HG02798 (cell line): ENCODE data around the gene SPSB3.
"Not testable (repeated sequence)": the region's sequence is repeated elsewhere in the genome, so short reads cannot be mapped to it uniquely, and the experiment has no call there.

ENCODE experiments used
- ATAC-seq: cut with Tn5 transposase; IDR thresholded peaks from one replicate; pipeline ENCODE4 v1.9.1; 2021; ENCODE audit warnings: mild to moderate bottlenecking; ENCODE audit not compliant: unreplicated experiment, poor library complexity

SPSB3 gene

GRCh38 chr16:1817276-1817589 is 34.9 kb upstream of the SPSB3 start:
- no peak for ATAC-seq

GRCh38 chr16:1816396-1817275 is 34.3 kb upstream of the SPSB3 start:
- ATAC-seq: no peak

- no peak for ATAC-seq
Measured at GRCh38 chr16:1815461-1815860, 33.1 kb upstream of the SPSB3 start.

GRCh38 chr16:1812732-1813163 is 30.4 kb upstream of the SPSB3 start:
- no peak for ATAC-seq

GRCh38 chr16:1810536-1810935 is 28.2 kb upstream of the SPSB3 start:
- ATAC-seq: no peak

GRCh38 chr16:1810106-1810505 is 27.7 kb upstream of the SPSB3 start:
- no peak for ATAC-seq

GRCh38 chr16:1809281-1809801 is 27.0 kb upstream of the SPSB3 start:
- ATAC-seq: no peak

GRCh38 chr16:1808691-1809090 is 26.3 kb upstream of the SPSB3 start:
- no peak for ATAC-seq

- ATAC-seq: no peak
Measured at GRCh38 chr16:1807626-1808025, 25.3 kb upstream of the SPSB3 start.

- ATAC-seq: no peak
Measured at GRCh38 chr16:1800701-1801100, 18.3 kb upstream of the SPSB3 start.

GRCh38 chr16:1799263-1799662 is 16.9 kb upstream of the SPSB3 start:
- ATAC-seq: not testable (repeated sequence)

GRCh38 chr16:1794908-1795666 is 12.7 kb upstream of the SPSB3 start:
- no peak for ATAC-seq

- ATAC-seq: no peak
Measured at GRCh38 chr16:1794221-1794871, 12.0 kb upstream of the SPSB3 start.

GRCh38 chr16:1793578-1794220 is 11.3 kb upstream of the SPSB3 start, which contains the start of gene IGFALS:
Gene IGFALS, minus strand, starts transcription at chr16:1793705. Its CDS starts 53 bp downstream, at chr16:1793652.
- ATAC-seq: no peak

- ATAC-seq: no peak
Measured at GRCh38 chr16:1792836-1793577, 10.6 kb upstream of the SPSB3 start.

- ATAC-seq: no peak
Measured at GRCh38 chr16:1791943-1792812, 9.8 kb upstream of the SPSB3 start.

GRCh38 chr16:1791256-1791942 is 9.0 kb upstream of the SPSB3 start:
- ATAC-seq: no peak

- ATAC-seq: no peak
Measured at GRCh38 chr16:1790611-1791255, 8.4 kb upstream of the SPSB3 start.
